K562 (cell line): ENCODE measurements around the gene SLC26A11. TPM values are rescaled to one million over a fixed set of nuclear protein-coding genes. Genes with fewer than 3 reads are reported as not detected.

Experiments used
- ATAC-seq: fragments of 200-7000 bp; cut with Tn5 transposase; 3 replicates; pipeline ENCODE4 v1.9.1; 2020; ENCODE audit warnings: moderate library complexity
- BruUV-seq: library from RNA; stranded (reverse); fragments of 400-500 nt; replicated peaks from 2 replicates; lab custom pipeline; 2021; lab: Mats Ljungman, UMichigan
- CTCF ChIA-PET: fragments of 300-600 bp; formaldehyde crosslinking; extraction: SDS; loops from one replicate; lab custom pipeline; 2021; ENCODE audit warnings: low intra/inter-chr PET ratio; lab: Yijun Ruan, JAX
- POLR2A ChIA-PET: fragments of 300-600, 350-650 bp; sonication (Branson Sonifier 250); formaldehyde crosslinking; extraction: SDS; loops from one replicate; lab custom pipeline; 2021; ENCODE audit warnings: antibody characterized with exemption, inconsistent platforms; lab: Yijun Ruan, JAX
- DNase-seq, 4 experiments: peaks; one replicate each; pipeline versions ENCODE4 v3.0.0 to v3.0.0-alpha.2; 2011 to 2018; ENCODE audit warnings: low spot score in 3 of 4, mixed read lengths in 3 of 4; ENCODE audit errors: extremely low read depth in 1 of 4
- FAIRE-seq: peaks from 2 replicates; lab custom pipeline; 2011; peaks lifted over from hg19 to GRCh38; lab: Jason Lieb, UNC
- H2AFZ ChIP-seq: 2 replicates; pipeline ENCODE4 v1.6.0; 2011; ENCODE audit warnings: low read depth, low read length, control low read depth, inconsistent platforms
- H3K27ac ChIP-seq: fragments of 200-600 bp; 3 replicates; pipeline ENCODE4 v1.8.0; 2011; ENCODE audit warnings: low read depth, mild to moderate bottlenecking, control low read depth, inconsistent platforms, low read length, moderate library complexity, mixed read lengths; ENCODE audit errors: extremely low read depth
- H3K27me3 ChIP-seq, 2 experiments: fragments of 300-600 bp in 1 of 2; 2 replicates in 1 of 2; 3 replicates in 1 of 2; pipeline versions ENCODE4 v1.6.0 to v1.8.0; 2011; ENCODE audit warnings: inconsistent platforms in 2 of 2, low read length in 2 of 2, mild to moderate bottlenecking in 1 of 2, mixed read lengths in 1 of 2, moderate library complexity in 1 of 2; ENCODE audit not compliant: control insufficient read depth in 2 of 2, insufficient read depth in 2 of 2
- H3K36me3 ChIP-seq: fragments of 300-600 bp; 3 replicates; pipeline ENCODE4 v1.8.0; 2011; ENCODE audit warnings: mild to moderate bottlenecking, low read length, inconsistent platforms; ENCODE audit not compliant: control insufficient read depth, insufficient read depth
- H3K4me1 ChIP-seq, 2 experiments: fragments of 200-600 bp in 1 of 2; replicated peaks in 1 of 2; 2 replicates in 1 of 2; 3 replicates in 1 of 2; pipeline versions ENCODE4 v1.5.1 to v1.8.0; 2011; ENCODE audit warnings: inconsistent platforms in 2 of 2, low read length in 2 of 2, mild to moderate bottlenecking in 1 of 2, mixed read lengths in 1 of 2, moderate library complexity in 1 of 2; ENCODE audit not compliant: control insufficient read depth in 2 of 2, insufficient read depth in 2 of 2
- H3K4me2 ChIP-seq: 2 replicates; pipeline ENCODE4 v1.6.1; 2011; ENCODE audit warnings: low read length, control low read depth, inconsistent platforms, mixed read lengths; ENCODE audit not compliant: insufficient read depth
- H3K4me3 ChIP-seq: fragments of 200-600 bp; sonication (generic), shearing (Covaris generic); 2 replicates; pipeline ENCODE4 v1.5.1; 2016; ENCODE audit warnings: control low read depth, inconsistent platforms
- H3K79me2 ChIP-seq: fragments of 200-600 bp; 3 replicates; pipeline ENCODE4 v1.8.0; 2011; ENCODE audit warnings: low read length, inconsistent platforms; ENCODE audit not compliant: control insufficient read depth, insufficient read depth
- H3K9ac ChIP-seq, 2 experiments: 2 replicates each; pipeline versions ENCODE4 v1.6.0 to v1.6.1; 2011; ENCODE audit warnings: low read depth in 2 of 2, low read length in 2 of 2, control low read depth in 1 of 2, inconsistent platforms in 1 of 2, mild to moderate bottlenecking in 1 of 2, mixed read lengths in 1 of 2; ENCODE audit not compliant: insufficient read depth in 1 of 2
- H3K9me1 ChIP-seq: one replicate; pipeline ENCODE4 v1.6.0; 2011; ENCODE audit warnings: inconsistent platforms, mild to moderate bottlenecking, low read length, moderate library complexity; ENCODE audit not compliant: control insufficient read depth, insufficient read depth
- H3K9me3 ChIP-seq: replicated peaks from 2 replicates; pipeline ENCODE4 v1.5.1; 2011; ENCODE audit warnings: low read depth, low read length, inconsistent platforms; ENCODE audit not compliant: control insufficient read depth, insufficient read depth
- H4K20me1 ChIP-seq: replicated peaks from 2 replicates; pipeline ENCODE4 v1.6.1; 2011; ENCODE audit warnings: low read length, inconsistent platforms, mixed read lengths; ENCODE audit not compliant: control insufficient read depth, insufficient read depth
- BRD9 ChIP-seq: fragments of 450-650 bp; IDR thresholded peaks from 2 replicates; pipeline ENCODE4 v1.6.1; 2018; ENCODE audit warnings: low read depth; ENCODE audit not compliant: partially characterized antibody
- CBFA2T3 ChIP-seq: fragments of 450-650 bp; IDR thresholded peaks from 2 replicates; pipeline ENCODE4 v1.6.1; 2017
- CBX1 ChIP-seq: sonication (generic); IDR thresholded peaks from 2 replicates; pipeline ENCODE4 v1.6.1; 2016; ENCODE audit warnings: antibody characterized with exemption, low read depth, mild to moderate bottlenecking
- FOS ChIP-seq: IDR thresholded peaks from 3 replicates; pipeline ENCODE4 v1.6.1; 2011; ENCODE audit not compliant: insufficient read length; ENCODE audit errors: extremely low read depth
- HDAC3 ChIP-seq: fragments of 450-650 bp; IDR thresholded peaks from 2 replicates; pipeline ENCODE4 v1.6.1; 2018; ENCODE audit warnings: borderline replicate concordance, mild to moderate bottlenecking, moderate library complexity; ENCODE audit not compliant: partially characterized antibody
- HIVEP1 ChIP-seq: fragments of 250-450 bp; sonication (Bioruptor Pico); IDR thresholded peaks from 2 replicates; pipeline ENCODE4 v1.4.0; 2020; ENCODE audit warnings: mild to moderate bottlenecking
- ZNF212 ChIP-seq: fragments of 450-650 bp; formaldehyde crosslinking; IDR thresholded peaks from 2 replicates; pipeline ENCODE4 v1.4.0; 2020; ENCODE audit warnings: mild to moderate bottlenecking
- ZNF232 ChIP-seq: sonication (generic); formaldehyde crosslinking; IDR thresholded peaks from 2 replicates; pipeline ENCODE4 v1.8.0; 2022; ENCODE audit warnings: mild to moderate bottlenecking, missing genetic modification reagents
- ZNF644 ChIP-seq: fragments of 200-800 bp; sonication (Bioruptor generic); IDR thresholded peaks from 2 replicates; pipeline ENCODE4 v1.6.1; 2016; ENCODE audit warnings: low read depth, missing genetic modification characterization, missing compliant biosample characterization
- ZNF77 ChIP-seq: fragments of 250-450 bp; sonication (Bioruptor Pico); IDR thresholded peaks from 2 replicates; pipeline ENCODE4 v1.5.0; 2020
- WGBS: fragments of 100-300 bp; shearing (Covaris generic); methylation state at CpG from one replicate; pipeline ENCODE4 v1.1.6; 2016; ENCODE audit warnings: low coverage, mixed read lengths; ENCODE audit not compliant: insufficient coverage; ENCODE audit errors: missing lambda C conversion rate; 5-methylcytosine and 5-hydroxymethylcytosine counted together
- in situ Hi-C: fragments of 300-500 bp; cut with MboI; formaldehyde crosslinking; loops from 4 replicates; pipeline ENCODE4 v1.15.0; 2018; ENCODE audit warnings: inconsistent platforms, mixed read lengths
- intact Hi-C: fragments of 100-400 bp; cut with micrococcal nuclease; formaldehyde crosslinking; loops from 2 replicates; pipeline ENCODE4 v1.14.2; 2022
- polyA plus RNA-seq, 8 experiments: library from polyadenylated mRNA; depleted of rRNA in 4 of 8; stranded (reverse) in 5 of 8; unstranded in 3 of 8; fragments of >200 nt; fragmentation: Nextera tagmentation in 2 of 8; fragmentation: Illumina TruSeq in 1 of 8; extraction: Ambion mirVana in 2 of 8; extraction: Trizol in 1 of 8; gene quantifications; 2 replicates each; pipeline versions ENCODE4 v1.2.1 to v1.2.3, GENCODE V29; 2011 to 2014; ENCODE audit warnings: inconsistent platforms in 1 of 8, missing spikeins in 1 of 8
- total RNA-seq, 7 experiments: library from RNA; depleted of rRNA in 6 of 7; stranded (reverse); fragments of >200 nt in 6 of 7; fragmentation: Illumina TruSeq in 2 of 7; extraction: Trizol in 2 of 7; gene quantifications; 2 replicates each; pipeline versions ENCODE4 v1.2.1 to v1.2.3, GENCODE V29; 2011 to 2021; ENCODE audit warnings: low replicate concordance in 1 of 7
- TF ChIP-seq, protein P1 (sequence below): sonication (generic); formaldehyde crosslinking; IDR thresholded peaks from 2 replicates; pipeline ENCODE4 v1.8.0; 2022; ENCODE audit warnings: mild to moderate bottlenecking, missing genetic modification reagents
- TF ChIP-seq, protein P2 (sequence below): IDR thresholded peaks from 3 replicates; pipeline ENCODE4 v1.6.1; 2011; ENCODE audit warnings: borderline replicate concordance, mild to moderate bottlenecking; ENCODE audit not compliant: insufficient read length, insufficient read depth
- TF ChIP-seq, protein P3 (sequence below): fragments of 450-650 bp; conservative IDR thresholded peaks from 2 replicates; pipeline ENCODE4 v1.6.1; 2016; ENCODE audit warnings: missing genetic modification characterization, low read depth, mild to moderate bottlenecking, missing compliant biosample characterization, moderate library complexity
- TF ChIP-seq, protein P4 (sequence below), 2 experiments: fragments of 450-650 bp; conservative IDR thresholded peaks; 2 replicates each; pipeline ENCODE4 v1.6.1; 2017; ENCODE audit warnings: mild to moderate bottlenecking in 2 of 2, moderate library complexity in 2 of 2
- TF ChIP-seq, protein P5 (sequence below): IDR thresholded peaks from 2 replicates; pipeline ENCODE4 v1.6.1; 2012; ENCODE audit warnings: low read depth, low read length, improper control_type of control experiment, borderline replicate concordance

The SLC26A11 gene
- total and polyA plus RNA-seq, 9 of the 15 experiments (the other 6 are each of a cell fraction or from before 2014, with no cell fraction given): 0.06 to 3.1 (median 1.2) TPM; not detected in 1

DNA sequence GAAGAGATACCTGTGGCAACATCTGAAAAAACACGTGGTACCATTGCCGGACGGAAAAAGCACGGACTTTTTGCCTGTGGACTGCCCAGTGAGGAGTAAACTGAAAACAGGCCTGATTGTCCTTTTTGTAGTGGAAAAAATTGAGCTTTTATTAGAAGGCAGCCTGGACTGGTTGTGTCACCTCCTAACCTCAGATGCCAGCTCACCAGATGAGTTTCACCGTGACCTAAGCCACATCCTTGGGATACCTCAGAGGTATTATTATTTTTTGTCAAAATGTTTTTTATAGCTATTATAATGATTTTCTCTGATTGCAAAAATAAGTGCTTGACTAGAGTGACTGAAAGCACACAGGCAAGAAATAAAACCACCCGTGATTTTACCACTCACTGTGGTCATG lies 75.3 kb downstream of the SLC26A11 start (continued):
- TF ChIP-seq, protein P1, sequence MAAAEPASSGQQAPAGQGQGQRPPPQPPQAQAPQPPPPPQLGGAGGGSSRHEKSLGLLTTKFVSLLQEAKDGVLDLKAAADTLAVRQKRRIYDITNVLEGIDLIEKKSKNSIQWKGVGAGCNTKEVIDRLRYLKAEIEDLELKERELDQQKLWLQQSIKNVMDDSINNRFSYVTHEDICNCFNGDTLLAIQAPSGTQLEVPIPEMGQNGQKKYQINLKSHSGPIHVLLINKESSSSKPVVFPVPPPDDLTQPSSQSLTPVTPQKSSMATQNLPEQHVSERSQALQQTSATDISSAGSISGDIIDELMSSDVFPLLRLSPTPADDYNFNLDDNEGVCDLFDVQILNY (CRISPR knock-in tag): no peak
- TF ChIP-seq ZNF232: no peak
- TF ChIP-seq ZNF77: no peak
- TF ChIP-seq, protein P2, sequence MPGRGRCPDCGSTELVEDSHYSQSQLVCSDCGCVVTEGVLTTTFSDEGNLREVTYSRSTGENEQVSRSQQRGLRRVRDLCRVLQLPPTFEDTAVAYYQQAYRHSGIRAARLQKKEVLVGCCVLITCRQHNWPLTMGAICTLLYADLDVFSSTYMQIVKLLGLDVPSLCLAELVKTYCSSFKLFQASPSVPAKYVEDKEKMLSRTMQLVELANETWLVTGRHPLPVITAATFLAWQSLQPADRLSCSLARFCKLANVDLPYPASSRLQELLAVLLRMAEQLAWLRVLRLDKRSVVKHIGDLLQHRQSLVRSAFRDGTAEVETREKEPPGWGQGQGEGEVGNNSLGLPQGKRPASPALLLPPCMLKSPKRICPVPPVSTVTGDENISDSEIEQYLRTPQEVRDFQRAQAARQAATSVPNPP: no peak
- TF ChIP-seq BRD9: no peak
- TF ChIP-seq FOS: no peak
- no peak for TF ChIP-seq CBFA2T3
- TF ChIP-seq, protein P3, sequence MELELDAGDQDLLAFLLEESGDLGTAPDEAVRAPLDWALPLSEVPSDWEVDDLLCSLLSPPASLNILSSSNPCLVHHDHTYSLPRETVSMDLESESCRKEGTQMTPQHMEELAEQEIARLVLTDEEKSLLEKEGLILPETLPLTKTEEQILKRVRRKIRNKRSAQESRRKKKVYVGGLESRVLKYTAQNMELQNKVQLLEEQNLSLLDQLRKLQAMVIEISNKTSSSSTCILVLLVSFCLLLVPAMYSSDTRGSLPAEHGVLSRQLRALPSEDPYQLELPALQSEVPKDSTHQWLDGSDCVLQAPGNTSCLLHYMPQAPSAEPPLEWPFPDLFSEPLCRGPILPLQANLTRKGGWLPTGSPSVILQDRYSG (tag): no peak
- TF ChIP-seq, all 486 proteins: peak for 0

DNA sequence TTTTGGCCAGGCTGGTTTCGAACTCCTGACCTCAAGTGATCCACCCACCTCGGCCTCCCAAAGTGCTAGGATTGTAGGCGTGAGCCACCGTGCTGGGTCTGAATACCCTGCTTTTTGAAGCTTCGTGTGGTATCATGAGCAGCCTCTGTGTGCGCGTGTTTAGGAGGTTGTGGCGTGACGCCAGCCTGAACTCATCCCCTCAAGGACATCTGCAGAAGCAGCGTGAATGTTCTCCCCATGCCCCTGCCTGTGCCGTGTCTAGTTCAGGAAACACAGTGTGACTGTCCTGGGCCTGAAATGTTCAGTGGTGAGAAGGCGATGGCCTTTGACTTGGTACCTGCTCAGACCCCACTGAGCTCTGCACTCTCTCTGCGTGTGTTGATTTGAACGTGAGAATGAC lies 76.0 kb downstream of the SLC26A11 start:
- ChIA-PET POLR2A (interaction anchor here (0.6 to 1.0 kb wide), 4 partner anchors 9 to 40 kb away, joined by 3 to 5 read pairs (median 4); no protein-coding TSS in a partner anchor), CTCF (no interaction called here)
- Histone ChIP-seq H3K27ac (no peak overlapping the region), H3K4me2 (no peak overlapping the region), H3K9me3 (no peaks in the 10 kb centered on the region), H3K36me3 (peaks cover 71% of the 10 kb centered on the region; the same call in 2 of the 3 replicates), H3K9ac (no peak overlapping the region; a peak in 1 of 4 replicates), H3K9me1 (no peaks in the 10 kb centered on the region), H2AFZ (no peak overlapping the region), H3K79me2 (no peaks in the 10 kb centered on the region), H4K20me1 (no peaks in the 10 kb centered on the region), H3K27me3 (no peaks in the 10 kb centered on the region), H3K4me1 (no peaks in the 10 kb centered on the region), H3K4me3 (no peak overlapping the region)
- in situ Hi-C loops: no loop called here
- intact Hi-C loops: no loop called here
- DNase-seq (no peak), FAIRE-seq (no peak), ATAC-seq (no peak)
- BruUV-seq: no TSS peak
- 87% methylated on average over 14 of the region's 14 CpGs for WGBS
- TF ChIP-seq HDAC3 (no peak), ZNF212 (CRISPR knock-in tag) (no peak), HIVEP1 (no peak), ZNF644 (no peak), CBX1 (no peak)
- TF ChIP-seq, protein P4, sequence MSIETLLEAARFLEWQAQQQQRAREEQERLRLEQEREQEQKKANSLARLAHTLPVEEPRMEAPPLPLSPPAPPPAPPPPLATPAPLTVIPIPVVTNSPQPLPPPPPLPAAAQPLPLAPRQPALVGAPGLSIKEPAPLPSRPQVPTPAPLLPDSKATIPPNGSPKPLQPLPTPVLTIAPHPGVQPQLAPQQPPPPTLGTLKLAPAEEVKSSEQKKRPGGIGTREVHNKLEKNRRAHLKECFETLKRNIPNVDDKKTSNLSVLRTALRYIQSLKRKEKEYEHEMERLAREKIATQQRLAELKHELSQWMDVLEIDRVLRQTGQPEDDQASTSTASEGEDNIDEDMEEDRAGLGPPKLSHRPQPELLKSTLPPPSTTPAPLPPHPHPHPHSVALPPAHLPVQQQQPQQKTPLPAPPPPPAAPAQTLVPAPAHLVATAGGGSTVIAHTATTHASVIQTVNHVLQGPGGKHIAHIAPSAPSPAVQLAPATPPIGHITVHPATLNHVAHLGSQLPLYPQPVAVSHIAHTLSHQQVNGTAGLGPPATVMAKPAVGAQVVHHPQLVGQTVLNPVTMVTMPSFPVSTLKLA (conservative IDR thresholded peaks at IDR 0.05): no peak
- TF ChIP-seq, protein P5, sequence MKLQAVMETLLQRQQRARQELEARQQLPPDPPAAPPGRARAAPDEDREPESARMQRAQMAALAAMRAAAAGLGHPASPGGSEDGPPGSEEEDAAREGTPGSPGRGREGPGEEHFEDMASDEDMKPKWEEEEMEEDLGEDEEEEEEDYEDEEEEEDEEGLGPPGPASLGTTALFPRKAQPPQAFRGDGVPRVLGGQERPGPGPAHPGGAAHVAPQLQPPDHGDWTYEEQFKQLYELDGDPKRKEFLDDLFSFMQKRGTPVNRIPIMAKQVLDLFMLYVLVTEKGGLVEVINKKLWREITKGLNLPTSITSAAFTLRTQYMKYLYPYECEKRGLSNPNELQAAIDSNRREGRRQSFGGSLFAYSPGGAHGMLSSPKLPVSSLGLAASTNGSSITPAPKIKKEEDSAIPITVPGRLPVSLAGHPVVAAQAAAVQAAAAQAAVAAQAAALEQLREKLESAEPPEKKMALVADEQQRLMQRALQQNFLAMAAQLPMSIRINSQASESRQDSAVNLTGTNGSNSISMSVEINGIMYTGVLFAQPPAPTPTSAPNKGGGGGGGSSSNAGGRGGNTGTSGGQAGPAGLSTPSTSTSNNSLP: no peak
